GM12864 (cell line): ENCODE results near the gene HDAC4.

ENCODE experiments used
- DNase-seq: peaks from one replicate; pipeline ENCODE4 v3.0.0-alpha.2; 2011; ENCODE audit warnings: low read depth
- H3K4me3 ChIP-seq: 2 replicates; pipeline ENCODE4 v1.5.1; 2011; ENCODE audit warnings: mild to moderate bottlenecking, low read depth, low read length, control low read depth
- CTCF ChIP-seq: IDR thresholded peaks from 2 replicates; pipeline ENCODE4 v1.5.1; 2011; ENCODE audit warnings: low read depth, mild to moderate bottlenecking, moderate library complexity, low read length, control low read depth, inconsistent platforms; ENCODE audit errors: missing control alignments

Gene HDAC4

GRCh38 chr2:239425631-239426030 is 24.8 kb upstream of the HDAC4 start:
- DNase-seq = no peak

DNA sequence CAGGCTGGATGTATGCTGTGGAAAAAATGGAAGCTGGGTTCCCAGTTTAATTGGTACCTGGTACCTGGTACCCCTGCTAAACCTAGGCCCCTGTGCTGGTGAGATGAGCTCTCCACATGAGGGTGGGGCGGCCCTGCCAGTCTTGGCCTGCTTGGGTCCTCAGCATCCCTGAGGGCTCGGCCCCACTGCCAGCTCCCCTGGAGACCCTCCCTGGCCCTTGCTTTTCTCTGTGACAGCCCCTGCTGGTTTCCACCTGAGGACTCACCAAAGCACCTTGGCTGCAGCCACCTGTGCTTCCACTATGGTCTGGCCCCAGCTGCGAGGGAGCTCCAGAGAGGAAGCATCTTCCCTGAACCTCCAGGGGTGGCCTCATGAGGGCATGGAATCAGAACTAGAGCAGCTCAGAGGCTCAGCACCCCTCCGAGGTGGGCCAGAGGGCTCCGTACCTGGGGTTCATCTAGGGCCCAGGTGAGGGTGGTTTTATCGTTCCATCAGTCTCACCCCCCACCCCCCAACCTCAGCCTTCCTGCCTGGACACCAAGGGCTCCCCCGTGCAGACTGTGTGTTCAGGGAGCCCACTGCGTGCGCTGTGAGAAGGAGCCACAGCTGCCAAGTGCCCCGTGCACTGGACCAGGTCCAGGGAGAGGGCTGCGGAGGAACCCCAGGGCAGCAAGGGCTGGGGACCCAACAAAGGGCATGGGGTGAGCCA is 23.7 kb upstream of the HDAC4 start:
- no peak for TF ChIP-seq CTCF
- H3K4me3 ChIP-seq = no peak overlapping the region
- DNase-seq = no peak

More at GRCh38 chr2:239425631-239426030, 24.8 kb upstream of the HDAC4 start:
- TF ChIP-seq CTCF = no peak
- H3K4me3 ChIP-seq = no peak overlapping the region

DNA sequence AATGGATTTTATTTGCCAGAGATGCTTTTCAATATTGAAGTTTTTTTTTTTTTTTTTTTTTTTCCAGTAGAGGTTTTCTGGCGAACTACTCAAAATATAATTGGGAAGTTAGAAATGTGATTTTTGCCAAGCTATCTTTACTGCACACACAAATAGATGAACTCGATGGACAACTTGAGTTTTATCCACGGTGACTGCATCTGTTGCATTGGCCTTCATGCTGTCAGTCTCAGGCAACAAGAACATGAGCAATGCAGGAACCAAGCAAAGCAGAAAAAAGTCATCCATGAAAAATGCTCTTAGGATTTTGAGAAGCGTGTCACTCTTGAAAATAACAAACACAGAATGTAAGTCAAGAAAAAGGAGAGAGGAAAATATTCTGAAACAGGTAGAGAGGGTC is 22.7 kb upstream of the HDAC4 start:
- TF ChIP-seq CTCF = no peak
- no peak overlapping the region for H3K4me3 ChIP-seq
- no peak for DNase-seq

DNA sequence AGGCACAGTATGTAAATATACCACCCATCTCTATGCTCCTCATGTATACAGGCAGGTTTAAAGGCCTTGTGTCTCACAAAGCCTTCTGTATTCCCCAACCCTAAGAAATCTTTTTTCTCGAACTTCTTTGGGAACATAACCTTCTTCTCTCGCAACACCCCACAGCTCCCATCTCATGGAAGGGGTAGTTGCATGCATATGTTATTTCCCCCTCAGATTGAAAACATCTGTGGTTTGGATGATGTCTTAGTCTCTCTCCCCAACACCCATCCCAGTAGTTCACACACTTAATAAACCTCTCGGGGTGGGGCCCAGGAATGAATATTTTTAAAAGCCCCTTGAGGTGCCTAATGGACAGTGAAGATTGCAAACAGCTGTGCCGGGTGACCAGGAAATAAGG is 21.0 kb upstream of the HDAC4 start:
- H3K4me3 ChIP-seq = no peak overlapping the region
- TF ChIP-seq CTCF = no peak
- no peak for DNase-seq

GRCh38 chr2:239420082-239420481 is 19.3 kb upstream of the HDAC4 start:
- no peak overlapping the region for H3K4me3 ChIP-seq
- no peak for TF ChIP-seq CTCF
- no peak for DNase-seq

GRCh38 chr2:239418918-239419317 is 18.1 kb upstream of the HDAC4 start:
- no peak overlapping the region for H3K4me3 ChIP-seq
- DNase-seq = no peak
- no peak for TF ChIP-seq CTCF

DNA sequence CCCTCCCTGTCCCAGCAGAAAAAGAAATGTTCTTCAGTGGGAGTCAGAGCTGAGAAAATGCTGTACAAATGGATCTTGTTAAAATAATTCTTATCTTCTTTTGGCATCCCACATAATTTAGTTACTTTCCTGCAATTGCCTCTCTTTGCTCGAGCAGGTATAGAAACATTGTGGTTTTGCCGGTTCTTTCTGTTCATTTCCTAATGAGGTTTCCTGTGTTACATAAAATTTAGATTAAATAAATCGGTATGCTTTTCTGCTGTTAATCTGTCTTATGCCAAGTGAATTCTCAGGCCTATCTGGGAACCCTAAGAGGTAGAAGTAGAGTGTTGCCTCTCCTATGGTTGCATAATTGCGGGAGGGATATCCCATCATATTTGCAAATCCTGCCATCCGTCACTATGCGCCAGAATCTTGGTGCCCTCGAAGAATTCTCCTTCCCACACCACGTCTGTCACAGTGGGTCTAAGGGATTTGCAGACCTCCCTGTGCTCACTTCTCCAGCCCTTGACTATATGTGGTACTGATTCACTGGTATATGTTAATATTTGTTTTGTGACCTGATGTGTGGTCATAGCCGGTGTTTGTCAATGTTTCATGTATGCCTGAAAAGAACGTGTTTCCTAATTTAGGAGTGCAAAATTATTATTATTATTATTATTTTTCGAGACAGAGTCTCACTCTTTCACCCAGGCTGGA is 12.2 kb upstream of the HDAC4 start:
- no peak for TF ChIP-seq CTCF

More for the DNA sequence above, 12.2 kb upstream of the HDAC4 start:
- no peak for DNase-seq
- no peak overlapping the region for H3K4me3 ChIP-seq
